GM23248 (cell line): ENCODE results near the gene CTSE.

Experiments used
- EZH2 ChIP-seq: fragments of 200-600 bp; sonication (generic); IDR thresholded peaks from 2 replicates; pipeline ENCODE4 v1.6.1; 2018; ENCODE audit warnings: antibody characterized with exemption, mild to moderate bottlenecking; ENCODE audit not compliant: insufficient read depth, poor library complexity, severe bottlenecking
- EZH2phosphoT487 ChIP-seq: fragments of 200-600 bp; sonication (generic); IDR thresholded peaks from 2 replicates; pipeline ENCODE4 v1.6.1; 2018; ENCODE audit warnings: antibody characterized with exemption, moderate library complexity, mild to moderate bottlenecking, low read depth; ENCODE audit not compliant: insufficient read depth

DNA sequence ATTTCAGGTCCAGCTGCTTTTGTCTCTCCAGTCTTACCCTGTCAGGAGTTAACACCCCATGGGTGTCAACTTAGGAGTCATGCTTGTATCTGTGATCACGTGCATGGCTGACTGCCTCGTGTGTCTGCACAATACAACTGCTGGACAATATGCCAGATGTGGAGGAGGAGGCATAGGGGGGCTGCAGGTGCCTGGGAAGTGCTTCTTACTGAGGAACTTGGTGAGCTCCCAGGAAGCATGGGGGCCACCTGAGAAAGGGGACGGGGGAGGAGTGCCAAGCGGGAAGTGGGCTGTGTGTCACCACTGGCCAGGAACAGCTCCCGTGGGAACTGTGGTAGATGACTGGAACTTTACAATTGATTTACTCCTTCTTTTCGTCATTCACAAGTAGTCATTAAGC lies 38.8 kb upstream of the CTSE start:
- TF ChIP-seq EZH2 (no peak), EZH2phosphoT487 (no peak)
